NB4 (cell line): ENCODE data around the gene ZMAT2.

Source experiments
- CTCF ChIP-seq: IDR thresholded peaks from one replicate; pipeline ENCODE4 v1.5.1; 2012; ENCODE audit warnings: low read depth, low read length
- MAX ChIP-seq: IDR thresholded peaks from 2 replicates; pipeline ENCODE4 v1.6.1; 2011; ENCODE audit warnings: low read depth, low read length
- MYC ChIP-seq: IDR thresholded peaks from 2 replicates; pipeline ENCODE4 v1.6.1; 2011; ENCODE audit warnings: low read depth, low read length
- POLR2A ChIP-seq: IDR thresholded peaks from 2 replicates; pipeline ENCODE4 v1.6.1; 2011; ENCODE audit warnings: mild to moderate bottlenecking; ENCODE audit not compliant: insufficient read length; ENCODE audit errors: extremely low read depth

GRCh38 chr5:140678993-140679392, 21.3 kb upstream of the ZMAT2 start:
- no peak for TF ChIP-seq CTCF
- no peak for TF ChIP-seq MAX
- no peak for TF ChIP-seq POLR2A
- no peak for TF ChIP-seq MYC
